ENCODE results near the gene STIM1.

- TF ChIP-seq POLR2A (IDR thresholded peaks at IDR 0.05) (no peak), CTCF (IDR thresholded peaks at IDR 0.05) (no peak)
These were observed 32.2 kb upstream of the STIM1 start for GRCh38 chr11:3823303-3823702.

Measured in sigmoid colon (tissue), 3 donors.